WTC11 (cell line): Measurements from ENCODE around the gene RFX3. TPM values are rescaled to one million over a fixed set of nuclear protein-coding genes. Genes with fewer than 3 reads are reported as not detected.

ENCODE experiments used
- ATAC-seq: fragments of 200-7000 bp; cut with Tn5 transposase; 2 replicates; pipeline ENCODE4 v1.10.0; 2021; ENCODE audit warnings: mild to moderate bottlenecking, moderate library complexity
- CTCF ChIA-PET: fragments of 300-600 bp; sonication (Branson Sonifier 250); formaldehyde crosslinking; loops from one replicate; lab custom pipeline; 2021; ENCODE audit warnings: antibody characterized with exemption; lab: Charles Lee
- POLR2A ChIA-PET: fragments of 350-600 bp; sonication (Branson Sonifier 250); formaldehyde crosslinking; loops from one replicate; lab custom pipeline; 2021; ENCODE audit warnings: antibody characterized with exemption; lab: Charles Lee
- DNase-seq: peaks from one replicate; pipeline ENCODE4 v3.0.0; 2021; ENCODE audit warnings: low spot score
- H3K27ac Mint-ChIP-seq: 2 replicates; pipeline ENCODE4 v1.8.0; 2021; ENCODE audit warnings: mixed read lengths
- H3K27me3 Mint-ChIP-seq: 2 replicates; pipeline ENCODE4 v1.8.0; 2021; ENCODE audit warnings: low read depth, mild to moderate bottlenecking, moderate library complexity, mixed read lengths
- H3K36me3 Mint-ChIP-seq: 2 replicates; pipeline ENCODE4 v1.8.0; 2021; ENCODE audit warnings: mixed read lengths
- H3K4me1 Mint-ChIP-seq: 2 replicates; pipeline ENCODE4 v1.8.0; 2022; ENCODE audit warnings: mixed read lengths
- H3K4me3 Mint-ChIP-seq: 2 replicates; pipeline ENCODE4 v1.8.0; 2021; ENCODE audit warnings: mild to moderate bottlenecking, moderate library complexity, mixed read lengths
- H3K9me3 Mint-ChIP-seq: 2 replicates; pipeline ENCODE4 v1.8.0; 2021; ENCODE audit warnings: mixed read lengths
- ELF4 ChIP-seq: sonication (generic); formaldehyde crosslinking; IDR thresholded peaks from 2 replicates; pipeline ENCODE4 v1.8.1; 2022; ENCODE audit warnings: low read depth, mild to moderate bottlenecking, moderate library complexity, missing genetic modification reagents
- ETV6 ChIP-seq: sonication (generic); formaldehyde crosslinking; IDR thresholded peaks from 2 replicates; pipeline ENCODE4 v1.8.1; 2022; ENCODE audit warnings: mild to moderate bottlenecking, missing genetic modification reagents
- IRF2 ChIP-seq: sonication (generic); formaldehyde crosslinking; IDR thresholded peaks from 2 replicates; pipeline ENCODE4 v1.8.0; 2022; ENCODE audit warnings: low read depth, missing genetic modification reagents, borderline replicate concordance
- MXD4 ChIP-seq: fragments of 250-450 bp; sonication (Bioruptor Pico); IDR thresholded peaks from 2 replicates; pipeline ENCODE4 v1.8.0; 2021; ENCODE audit warnings: mild to moderate bottlenecking, moderate library complexity, borderline replicate concordance
- SMAD4 ChIP-seq: sonication (generic); formaldehyde crosslinking; IDR thresholded peaks from 2 replicates; pipeline ENCODE4 v1.8.0; 2022; ENCODE audit warnings: mild to moderate bottlenecking, missing genetic modification reagents
- ZNF263 ChIP-seq: sonication (generic); formaldehyde crosslinking; IDR thresholded peaks from 2 replicates; pipeline ENCODE4 v1.8.1; 2022; ENCODE audit warnings: low read depth, mild to moderate bottlenecking, moderate library complexity, missing genetic modification reagents
- ZNF423 ChIP-seq: fragments of 250-450 bp; sonication (Bioruptor Pico); IDR thresholded peaks from 2 replicates; pipeline ENCODE4 v2.1.2; 2022; ENCODE audit warnings: mild to moderate bottlenecking, moderate library complexity
- total RNA-seq: library from RNA; stranded (reverse); gene quantifications from 3 replicates; pipeline ENCODE4 v1.2.3, GENCODE V29; 2021
- TF ChIP-seq, protein P1 (sequence below): sonication (generic); formaldehyde crosslinking; IDR thresholded peaks from 2 replicates; pipeline ENCODE4 v1.8.1; 2023; ENCODE audit warnings: mild to moderate bottlenecking, missing genetic modification reagents, moderate library complexity
- TF ChIP-seq, protein P2 (sequence below): sonication (generic); formaldehyde crosslinking; IDR thresholded peaks from 2 replicates; pipeline ENCODE4 v1.8.1; 2023; ENCODE audit warnings: mild to moderate bottlenecking, missing genetic modification reagents, moderate library complexity
- TF ChIP-seq, protein P3 (sequence below): sonication (generic); formaldehyde crosslinking; IDR thresholded peaks from 2 replicates; pipeline ENCODE4 v1.8.1; 2023; ENCODE audit warnings: mild to moderate bottlenecking, missing genetic modification reagents, borderline replicate concordance
- TF ChIP-seq, protein P4 (sequence below): sonication (generic); formaldehyde crosslinking; IDR thresholded peaks from 2 replicates; pipeline ENCODE4 v1.8.0; 2022; ENCODE audit warnings: mild to moderate bottlenecking, missing genetic modification reagents
- TF ChIP-seq, protein P5 (sequence below): fragments of 250-450 bp; sonication (Bioruptor Pico); IDR thresholded peaks from 2 replicates; pipeline ENCODE4 v1.9.0; 2021; ENCODE audit warnings: mild to moderate bottlenecking
- TF ChIP-seq, protein P6 (sequence below): sonication (generic); formaldehyde crosslinking; IDR thresholded peaks from 2 replicates; pipeline ENCODE4 v1.8.0; 2022; ENCODE audit warnings: missing genetic modification reagents

Gene RFX3
- total RNA-seq, 1 experiment from 2014 or later, result 13.7 TPM

DNA sequence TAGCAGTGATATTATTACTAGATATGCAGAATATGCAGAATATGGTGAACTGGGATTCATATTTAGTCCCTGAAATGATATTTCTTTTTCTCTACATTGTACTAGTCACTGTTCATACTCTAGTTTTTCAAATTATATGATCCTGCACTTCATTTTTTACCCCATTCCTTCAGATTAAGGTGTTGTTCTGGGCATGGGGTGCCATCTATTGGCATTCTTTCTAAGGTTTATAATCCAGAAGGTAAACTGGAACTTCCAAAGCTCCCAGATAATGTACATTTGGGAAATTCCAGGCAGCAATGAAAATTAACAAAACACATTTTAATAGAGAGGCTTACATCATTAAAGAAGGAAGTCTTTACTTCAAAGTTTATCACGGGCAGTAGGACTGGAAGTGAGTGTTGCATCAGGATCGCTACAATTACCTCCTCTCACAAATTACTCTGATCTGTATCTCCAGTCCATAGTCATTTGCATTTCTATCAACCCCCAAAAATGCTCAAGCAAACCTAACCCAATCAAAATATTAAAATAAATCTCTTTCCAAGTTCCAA, 12.5 kb downstream of the RFX3 start:
- no peaks in the 10 kb centered on the region for H3K27me3 Mint-ChIP-seq
- POLR2A ChIA-PET, result no interaction called here
- H3K27ac Mint-ChIP-seq, result no peak overlapping the region; the same call in 1 of the 2 replicates
- peaks cover 2% of the 10 kb centered on the region; the same call in 1 of the 2 replicates for H3K36me3 Mint-ChIP-seq
- TF ChIP-seq, protein P1, sequence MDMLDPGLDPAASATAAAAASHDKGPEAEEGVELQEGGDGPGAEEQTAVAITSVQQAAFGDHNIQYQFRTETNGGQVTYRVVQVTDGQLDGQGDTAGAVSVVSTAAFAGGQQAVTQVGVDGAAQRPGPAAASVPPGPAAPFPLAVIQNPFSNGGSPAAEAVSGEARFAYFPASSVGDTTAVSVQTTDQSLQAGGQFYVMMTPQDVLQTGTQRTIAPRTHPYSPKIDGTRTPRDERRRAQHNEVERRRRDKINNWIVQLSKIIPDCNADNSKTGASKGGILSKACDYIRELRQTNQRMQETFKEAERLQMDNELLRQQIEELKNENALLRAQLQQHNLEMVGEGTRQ, result no peak
- TF ChIP-seq MXD4 (CRISPR knock-in tag), result no peak
- TF ChIP-seq, protein P2, sequence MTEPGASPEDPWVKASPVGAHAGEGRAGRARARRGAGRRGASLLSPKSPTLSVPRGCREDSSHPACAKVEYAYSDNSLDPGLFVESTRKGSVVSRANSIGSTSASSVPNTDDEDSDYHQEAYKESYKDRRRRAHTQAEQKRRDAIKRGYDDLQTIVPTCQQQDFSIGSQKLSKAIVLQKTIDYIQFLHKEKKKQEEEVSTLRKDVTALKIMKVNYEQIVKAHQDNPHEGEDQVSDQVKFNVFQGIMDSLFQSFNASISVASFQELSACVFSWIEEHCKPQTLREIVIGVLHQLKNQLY (CRISPR knock-in tag), result no peak
- TF ChIP-seq, protein P3, sequence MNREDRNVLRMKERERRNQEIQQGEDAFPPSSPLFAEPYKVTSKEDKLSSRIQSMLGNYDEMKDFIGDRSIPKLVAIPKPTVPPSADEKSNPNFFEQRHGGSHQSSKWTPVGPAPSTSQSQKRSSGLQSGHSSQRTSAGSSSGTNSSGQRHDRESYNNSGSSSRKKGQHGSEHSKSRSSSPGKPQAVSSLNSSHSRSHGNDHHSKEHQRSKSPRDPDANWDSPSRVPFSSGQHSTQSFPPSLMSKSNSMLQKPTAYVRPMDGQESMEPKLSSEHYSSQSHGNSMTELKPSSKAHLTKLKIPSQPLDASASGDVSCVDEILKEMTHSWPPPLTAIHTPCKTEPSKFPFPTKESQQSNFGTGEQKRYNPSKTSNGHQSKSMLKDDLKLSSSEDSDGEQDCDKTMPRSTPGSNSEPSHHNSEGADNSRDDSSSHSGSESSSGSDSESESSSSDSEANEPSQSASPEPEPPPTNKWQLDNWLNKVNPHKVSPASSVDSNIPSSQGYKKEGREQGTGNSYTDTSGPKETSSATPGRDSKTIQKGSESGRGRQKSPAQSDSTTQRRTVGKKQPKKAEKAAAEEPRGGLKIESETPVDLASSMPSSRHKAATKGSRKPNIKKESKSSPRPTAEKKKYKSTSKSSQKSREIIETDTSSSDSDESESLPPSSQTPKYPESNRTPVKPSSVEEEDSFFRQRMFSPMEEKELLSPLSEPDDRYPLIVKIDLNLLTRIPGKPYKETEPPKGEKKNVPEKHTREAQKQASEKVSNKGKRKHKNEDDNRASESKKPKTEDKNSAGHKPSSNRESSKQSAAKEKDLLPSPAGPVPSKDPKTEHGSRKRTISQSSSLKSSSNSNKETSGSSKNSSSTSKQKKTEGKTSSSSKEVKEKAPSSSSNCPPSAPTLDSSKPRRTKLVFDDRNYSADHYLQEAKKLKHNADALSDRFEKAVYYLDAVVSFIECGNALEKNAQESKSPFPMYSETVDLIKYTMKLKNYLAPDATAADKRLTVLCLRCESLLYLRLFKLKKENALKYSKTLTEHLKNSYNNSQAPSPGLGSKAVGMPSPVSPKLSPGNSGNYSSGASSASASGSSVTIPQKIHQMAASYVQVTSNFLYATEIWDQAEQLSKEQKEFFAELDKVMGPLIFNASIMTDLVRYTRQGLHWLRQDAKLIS, result no peak
- no peak for TF ChIP-seq ZNF423 (CRISPR knock-in tag)
- no peak for TF ChIP-seq SMAD4 (CRISPR knock-in tag)
- no peak for TF ChIP-seq ELF4
- TF ChIP-seq, all 79 proteins: peak for 0
- CTCF ChIA-PET, result no interaction called here
- no peak for DNase-seq
- Mint-ChIP-seq H3K4me3 (no peak overlapping the region), H3K9me3 (no peaks in the 10 kb centered on the region), H3K4me1 (peaks cover 36% of the 10 kb centered on the region)
- no peak for ATAC-seq

DNA sequence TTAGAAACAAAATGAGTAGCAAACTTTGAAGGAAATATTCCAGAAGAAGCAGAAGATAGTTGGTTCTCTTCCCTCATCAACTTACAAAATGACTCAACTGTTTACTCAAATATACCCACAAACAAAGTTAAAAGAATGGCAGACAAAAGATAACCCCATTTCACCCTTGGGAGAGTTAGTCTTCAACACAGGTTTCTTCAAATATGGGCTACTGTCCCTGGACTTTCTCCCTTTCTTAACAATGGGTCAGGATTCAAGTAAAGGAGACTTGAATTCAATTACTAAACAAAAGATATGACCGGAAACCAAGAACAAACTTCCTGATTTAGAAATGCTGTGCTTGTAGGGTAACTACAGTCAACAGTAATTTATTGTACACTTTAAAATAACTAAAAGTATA, 14.2 kb downstream of the RFX3 start:
- Mint-ChIP-seq H3K4me3 (no peak overlapping the region), H3K27me3 (no peaks in the 10 kb centered on the region), H3K27ac (peak overlapping the region; percentile 55), H3K9me3 (no peaks in the 10 kb centered on the region), H3K36me3 (peaks cover under 1% of the 10 kb centered on the region; the same call in 1 of the 2 replicates), H3K4me1 (peaks cover 52% of the 10 kb centered on the region)
- POLR2A ChIA-PET, result no interaction called here
- TF ChIP-seq IRF2, result no peak
- TF ChIP-seq ZNF263 (CRISPR knock-in tag), result no peak
- TF ChIP-seq, protein P4, sequence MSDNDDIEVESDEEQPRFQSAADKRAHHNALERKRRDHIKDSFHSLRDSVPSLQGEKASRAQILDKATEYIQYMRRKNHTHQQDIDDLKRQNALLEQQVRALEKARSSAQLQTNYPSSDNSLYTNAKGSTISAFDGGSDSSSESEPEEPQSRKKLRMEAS (CRISPR knock-in tag), result no peak
- TF ChIP-seq, protein P5, sequence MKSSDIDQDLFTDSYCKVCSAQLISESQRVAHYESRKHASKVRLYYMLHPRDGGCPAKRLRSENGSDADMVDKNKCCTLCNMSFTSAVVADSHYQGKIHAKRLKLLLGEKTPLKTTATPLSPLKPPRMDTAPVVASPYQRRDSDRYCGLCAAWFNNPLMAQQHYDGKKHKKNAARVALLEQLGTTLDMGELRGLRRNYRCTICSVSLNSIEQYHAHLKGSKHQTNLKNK (CRISPR knock-in tag), result no peak
- TF ChIP-seq, protein P6, sequence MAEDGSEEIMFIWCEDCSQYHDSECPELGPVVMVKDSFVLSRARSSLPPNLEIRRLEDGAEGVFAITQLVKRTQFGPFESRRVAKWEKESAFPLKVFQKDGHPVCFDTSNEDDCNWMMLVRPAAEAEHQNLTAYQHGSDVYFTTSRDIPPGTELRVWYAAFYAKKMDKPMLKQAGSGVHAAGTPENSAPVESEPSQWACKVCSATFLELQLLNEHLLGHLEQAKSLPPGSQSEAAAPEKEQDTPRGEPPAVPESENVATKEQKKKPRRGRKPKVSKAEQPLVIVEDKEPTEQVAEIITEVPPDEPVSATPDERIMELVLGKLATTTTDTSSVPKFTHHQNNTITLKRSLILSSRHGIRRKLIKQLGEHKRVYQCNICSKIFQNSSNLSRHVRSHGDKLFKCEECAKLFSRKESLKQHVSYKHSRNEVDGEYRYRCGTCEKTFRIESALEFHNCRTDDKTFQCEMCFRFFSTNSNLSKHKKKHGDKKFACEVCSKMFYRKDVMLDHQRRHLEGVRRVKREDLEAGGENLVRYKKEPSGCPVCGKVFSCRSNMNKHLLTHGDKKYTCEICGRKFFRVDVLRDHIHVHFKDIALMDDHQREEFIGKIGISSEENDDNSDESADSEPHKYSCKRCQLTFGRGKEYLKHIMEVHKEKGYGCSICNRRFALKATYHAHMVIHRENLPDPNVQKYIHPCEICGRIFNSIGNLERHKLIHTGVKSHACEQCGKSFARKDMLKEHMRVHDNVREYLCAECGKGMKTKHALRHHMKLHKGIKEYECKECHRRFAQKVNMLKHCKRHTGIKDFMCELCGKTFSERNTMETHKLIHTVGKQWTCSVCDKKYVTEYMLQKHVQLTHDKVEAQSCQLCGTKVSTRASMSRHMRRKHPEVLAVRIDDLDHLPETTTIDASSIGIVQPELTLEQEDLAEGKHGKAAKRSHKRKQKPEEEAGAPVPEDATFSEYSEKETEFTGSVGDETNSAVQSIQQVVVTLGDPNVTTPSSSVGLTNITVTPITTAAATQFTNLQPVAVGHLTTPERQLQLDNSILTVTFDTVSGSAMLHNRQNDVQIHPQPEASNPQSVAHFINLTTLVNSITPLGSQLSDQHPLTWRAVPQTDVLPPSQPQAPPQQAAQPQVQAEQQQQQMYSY (CRISPR knock-in tag), result no peak
- no peak for TF ChIP-seq ETV6 (CRISPR knock-in tag)
- DNase-seq, result no peak
- CTCF ChIA-PET, result no interaction called here
- no peak for ATAC-seq
